ENCODE results near the gene RIOX2.

DNA sequence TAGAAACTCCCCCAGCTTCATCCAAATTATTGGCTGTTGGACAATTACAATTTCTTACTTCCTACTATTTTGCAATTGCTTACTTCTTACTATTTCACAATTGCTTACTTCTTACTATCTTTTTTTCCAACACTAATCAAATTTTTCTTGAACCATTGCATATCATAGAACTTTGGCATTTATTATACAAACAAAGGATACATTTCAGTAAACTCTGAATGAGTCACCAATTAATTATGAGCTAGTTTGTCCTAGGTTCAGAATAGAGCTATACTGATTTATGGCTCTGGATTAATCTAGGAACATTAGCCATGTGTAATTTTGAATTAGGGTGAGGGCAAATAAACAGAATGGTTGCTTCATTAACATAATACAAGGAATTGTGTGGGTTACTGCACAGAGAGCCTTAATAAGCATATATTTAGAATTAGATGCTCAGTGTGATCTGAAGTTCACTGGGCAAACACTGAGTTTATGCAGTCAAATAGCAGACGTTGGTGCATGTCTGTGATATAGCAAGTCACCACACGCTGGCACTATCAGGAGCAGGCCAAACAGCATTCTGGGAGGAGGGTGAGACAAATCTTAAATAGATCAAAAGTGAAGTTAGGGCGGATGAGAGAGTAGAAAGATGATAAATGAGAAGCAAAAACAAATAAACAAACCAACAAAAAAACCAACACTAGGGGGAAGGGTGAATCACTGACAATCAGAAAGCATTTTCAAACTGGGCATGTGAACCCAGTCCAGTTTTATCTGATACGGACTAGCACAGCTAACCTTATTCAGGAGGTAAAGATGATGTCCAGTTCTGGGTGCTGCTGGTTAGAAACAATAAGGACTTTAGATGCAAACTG, 41.4 kb upstream of the RIOX2 start:
- TF ChIP-seq POLR2A (IDR thresholded peaks at IDR 0.05) = no peak
- TF ChIP-seq, protein P1, sequence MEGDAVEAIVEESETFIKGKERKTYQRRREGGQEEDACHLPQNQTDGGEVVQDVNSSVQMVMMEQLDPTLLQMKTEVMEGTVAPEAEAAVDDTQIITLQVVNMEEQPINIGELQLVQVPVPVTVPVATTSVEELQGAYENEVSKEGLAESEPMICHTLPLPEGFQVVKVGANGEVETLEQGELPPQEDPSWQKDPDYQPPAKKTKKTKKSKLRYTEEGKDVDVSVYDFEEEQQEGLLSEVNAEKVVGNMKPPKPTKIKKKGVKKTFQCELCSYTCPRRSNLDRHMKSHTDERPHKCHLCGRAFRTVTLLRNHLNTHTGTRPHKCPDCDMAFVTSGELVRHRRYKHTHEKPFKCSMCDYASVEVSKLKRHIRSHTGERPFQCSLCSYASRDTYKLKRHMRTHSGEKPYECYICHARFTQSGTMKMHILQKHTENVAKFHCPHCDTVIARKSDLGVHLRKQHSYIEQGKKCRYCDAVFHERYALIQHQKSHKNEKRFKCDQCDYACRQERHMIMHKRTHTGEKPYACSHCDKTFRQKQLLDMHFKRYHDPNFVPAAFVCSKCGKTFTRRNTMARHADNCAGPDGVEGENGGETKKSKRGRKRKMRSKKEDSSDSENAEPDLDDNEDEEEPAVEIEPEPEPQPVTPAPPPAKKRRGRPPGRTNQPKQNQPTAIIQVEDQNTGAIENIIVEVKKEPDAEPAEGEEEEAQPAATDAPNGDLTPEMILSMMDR (IDR thresholded peaks at IDR 0.05) = no peak
